Keratinocyte (primary cell): Measurements from ENCODE around the gene LPXN. TPM values are rescaled to one million over a fixed set of nuclear protein-coding genes. Genes with fewer than 3 reads are reported as not detected.

Source experiments
- DNase-seq: peaks from one replicate; pipeline ENCODE4 v3.0.0-alpha.2; 2011; ENCODE audit warnings: low read depth, missing footprints, low spot score
- FAIRE-seq: peaks from 2 replicates; lab custom pipeline; 2011; peaks lifted over from hg19 to GRCh38; lab: Jason Lieb, UNC
- H2AFZ ChIP-seq: 2 replicates; pipeline ENCODE4 v1.6.0; 2012; ENCODE audit warnings: low read length, control low read depth, inconsistent platforms; ENCODE audit not compliant: control insufficient read depth
- H3K27ac ChIP-seq: 2 replicates; pipeline ENCODE4 v1.5.1; 2011; ENCODE audit warnings: low read length; ENCODE audit not compliant: control insufficient read depth, insufficient read depth
- H3K27me3 ChIP-seq: 3 replicates; pipeline ENCODE4 v1.6.0; 2011; ENCODE audit warnings: low read length; ENCODE audit not compliant: control insufficient read depth, insufficient read depth; ENCODE audit errors: extremely low read depth
- H3K36me3 ChIP-seq, 2 experiments: 2 replicates in 1 of 2; 3 replicates in 1 of 2; pipeline ENCODE4 v1.5.1; 2011; ENCODE audit warnings: low read length in 2 of 2, mild to moderate bottlenecking in 1 of 2; ENCODE audit not compliant: control insufficient read depth in 2 of 2, insufficient read depth in 2 of 2; ENCODE audit errors: extremely low read depth in 1 of 2
- H3K4me1 ChIP-seq: 3 replicates; pipeline ENCODE4 v1.5.1; 2011; ENCODE audit warnings: low read length; ENCODE audit not compliant: control insufficient read depth, insufficient read depth; ENCODE audit errors: extremely low read depth
- H3K4me2 ChIP-seq: 3 replicates; pipeline ENCODE4 v1.6.0; 2011; ENCODE audit warnings: low read depth, low read length; ENCODE audit not compliant: control insufficient read depth, insufficient read depth; ENCODE audit errors: extremely low read depth
- H3K4me3 ChIP-seq, 3 experiments: fragments of 200-600 bp in 1 of 3; sonication (generic) in 1 of 3; 2 replicates in 2 of 3; 3 replicates in 1 of 3; pipeline ENCODE4 v1.5.1; 2011 to 2016; ENCODE audit warnings: low read length in 3 of 3, mild to moderate bottlenecking in 3 of 3, control low read depth in 2 of 3, inconsistent platforms in 1 of 3, low read depth in 1 of 3, mixed read lengths in 1 of 3, mixed run types in 1 of 3, moderate library complexity in 1 of 3; ENCODE audit not compliant: control insufficient read depth in 2 of 3, insufficient read depth in 2 of 3; ENCODE audit errors: extremely low read depth in 1 of 3
- H3K79me2 ChIP-seq: 2 replicates; pipeline ENCODE4 v1.6.0; 2012; ENCODE audit warnings: low read length; ENCODE audit not compliant: control insufficient read depth, insufficient read depth
- H3K9ac ChIP-seq: 3 replicates; pipeline ENCODE4 v1.6.0; 2011; ENCODE audit warnings: low read length; ENCODE audit not compliant: control insufficient read depth, insufficient read depth; ENCODE audit errors: extremely low read depth
- H3K9me1 ChIP-seq: 3 replicates; pipeline ENCODE4 v1.6.0; 2011; ENCODE audit warnings: low read length; ENCODE audit not compliant: control insufficient read depth, insufficient read depth; ENCODE audit errors: extremely low read depth
- H3K9me3 ChIP-seq: 2 replicates; pipeline ENCODE4 v1.5.1; 2012; ENCODE audit warnings: low read depth, low read length; ENCODE audit not compliant: control insufficient read depth
- H4K20me1 ChIP-seq: 3 replicates; pipeline ENCODE4 v1.6.0; 2011; ENCODE audit warnings: low read length; ENCODE audit not compliant: control insufficient read depth, insufficient read depth; ENCODE audit errors: extremely low read depth
- EZH2 ChIP-seq: IDR thresholded peaks from one replicate; pipeline ENCODE4 v1.6.1; 2012; ENCODE audit warnings: inconsistent platforms, mild to moderate bottlenecking, low read length, moderate library complexity
- dilution Hi-C: fragments of 300-500 bp; cut with MboI; formaldehyde crosslinking; loops from one replicate; pipeline ENCODE4 v1.7.0; 2020; ENCODE audit warnings: low sequenced_read_pairs; ENCODE audit not compliant: extremely low pct_ligation_motif_present
- polyA plus RNA-seq, 5 experiments: library from polyadenylated mRNA; depleted of rRNA in 3 of 5; stranded (reverse) in 3 of 5; stranded (forward) in 1 of 5; unstranded in 1 of 5; fragments of >200 nt; gene quantifications; 1 replicate in 1 of 5; 2 replicates in 3 of 5; 3 replicates in 1 of 5; pipeline versions ENCODE4 v1.2.1 to v1.2.3, GENCODE V29; 2011 to 2012; ENCODE audit warnings: missing spikeins in 2 of 5, low read depth in 1 of 5, low replicate concordance in 1 of 5
- TF ChIP-seq, protein P1 (sequence below), 3 experiments: IDR thresholded peaks in 1 of 3; conservative IDR thresholded peaks in 1 of 3; optimal IDR thresholded peaks in 1 of 3; 2 replicates in 2 of 3; 3 replicates in 1 of 3; pipeline versions ENCODE3 to v1.5.1; 2011; ENCODE audit warnings: low read length in 3 of 3, mild to moderate bottlenecking in 3 of 3, moderate library complexity in 2 of 3, control low read depth in 1 of 3, inconsistent platforms in 1 of 3; ENCODE audit not compliant: insufficient read depth in 2 of 3; ENCODE audit errors: extremely low read depth in 1 of 3

The LPXN gene
- polyA plus RNA-seq, 1 donor (not counting 4 experiments of a cell fraction or from before 2014, with no cell fraction given): 83.9 TPM

- Histone ChIP-seq H3K4me3 (peak overlapping the region; percentile 94 to 96 (median 95)), H3K9me1 (no peaks in the 10 kb centered on the region), H3K9ac (peak overlapping the region; percentile 100), H3K9me3 (no peaks in the 10 kb centered on the region), H3K27ac (peak overlapping the region; percentile 100), H3K4me1 (peaks cover 62% of the 10 kb centered on the region), H3K79me2 (peaks cover 45% of the 10 kb centered on the region), H3K36me3 (no peaks in the 10 kb centered on the region), H3K27me3 (no peaks in the 10 kb centered on the region), H3K4me2 (peak overlapping the region; percentile 97), H2AFZ (peak overlapping the region; percentile 72), H4K20me1 (peaks cover 3% of the 10 kb centered on the region)
- dilution Hi-C loops: no loop called here
- no peak for FAIRE-seq
- TF ChIP-seq, protein P1, sequence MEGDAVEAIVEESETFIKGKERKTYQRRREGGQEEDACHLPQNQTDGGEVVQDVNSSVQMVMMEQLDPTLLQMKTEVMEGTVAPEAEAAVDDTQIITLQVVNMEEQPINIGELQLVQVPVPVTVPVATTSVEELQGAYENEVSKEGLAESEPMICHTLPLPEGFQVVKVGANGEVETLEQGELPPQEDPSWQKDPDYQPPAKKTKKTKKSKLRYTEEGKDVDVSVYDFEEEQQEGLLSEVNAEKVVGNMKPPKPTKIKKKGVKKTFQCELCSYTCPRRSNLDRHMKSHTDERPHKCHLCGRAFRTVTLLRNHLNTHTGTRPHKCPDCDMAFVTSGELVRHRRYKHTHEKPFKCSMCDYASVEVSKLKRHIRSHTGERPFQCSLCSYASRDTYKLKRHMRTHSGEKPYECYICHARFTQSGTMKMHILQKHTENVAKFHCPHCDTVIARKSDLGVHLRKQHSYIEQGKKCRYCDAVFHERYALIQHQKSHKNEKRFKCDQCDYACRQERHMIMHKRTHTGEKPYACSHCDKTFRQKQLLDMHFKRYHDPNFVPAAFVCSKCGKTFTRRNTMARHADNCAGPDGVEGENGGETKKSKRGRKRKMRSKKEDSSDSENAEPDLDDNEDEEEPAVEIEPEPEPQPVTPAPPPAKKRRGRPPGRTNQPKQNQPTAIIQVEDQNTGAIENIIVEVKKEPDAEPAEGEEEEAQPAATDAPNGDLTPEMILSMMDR (optimal IDR thresholded peaks at IDR 0.05 in 1 of 3, IDR thresholded peaks at IDR 0.05 in 1 of 3, conservative IDR thresholded peaks at IDR 0.05 in 1 of 3; ENCODE audit: extremely low read depth in 1 of 3, insufficient read depth in 2 of 3, low read length in 3 of 3): no peak
- TF ChIP-seq EZH2: no peak
- peak; percentile 90 for DNase-seq
Observed at GRCh38 chr11:58578136-58578634, 2.5 kb upstream of the LPXN start.

GRCh38 chr11:58577555-58578135 lies 2.0 kb upstream of the LPXN start:
- FAIRE-seq: peak; percentile 91
- peak; percentile 44 for DNase-seq

More at GRCh38 chr11:58577555-58578135, 2.0 kb upstream of the LPXN start:
- dilution Hi-C loops: no loop called here
- no peaks in the 10 kb centered on the region for H3K9me1 ChIP-seq
- no peaks in the 10 kb centered on the region for H3K36me3 ChIP-seq
- H3K9me3 ChIP-seq: no peaks in the 10 kb centered on the region
- H4K20me1 ChIP-seq: peaks cover 3% of the 10 kb centered on the region
- H3K4me2 ChIP-seq: peak overlapping the region; percentile 97
- H3K79me2 ChIP-seq: peaks cover 40% of the 10 kb centered on the region
- H3K9ac ChIP-seq: peak overlapping the region; percentile 100
- H2AFZ ChIP-seq: peak overlapping the region; percentile 11
- TF ChIP-seq, protein P1 (optimal IDR thresholded peaks at IDR 0.05 in 1 of 3, IDR thresholded peaks at IDR 0.05 in 1 of 3, conservative IDR thresholded peaks at IDR 0.05 in 1 of 3; ENCODE audit: extremely low read depth in 1 of 3, insufficient read depth in 2 of 3, low read length in 3 of 3): no peak
- TF ChIP-seq EZH2: no peak
- H3K4me3 ChIP-seq: peak overlapping the region; percentile 84 to 96 (median 89)
- H3K27me3 ChIP-seq: no peaks in the 10 kb centered on the region
- H3K27ac ChIP-seq: peak overlapping the region; percentile 100
- peaks cover 63% of the 10 kb centered on the region for H3K4me1 ChIP-seq
